DMS53 (cell line): ENCODE measurements around the gene TOR2A.
A peak's percentile ranks its signal among the peaks of the same experiment; 100 is the strongest.

Experiments used
- DNase-seq: peaks from one replicate; lab custom pipeline; 2025; lab: John Stamatoyannopoulos, UW

The TOR2A gene

DNA sequence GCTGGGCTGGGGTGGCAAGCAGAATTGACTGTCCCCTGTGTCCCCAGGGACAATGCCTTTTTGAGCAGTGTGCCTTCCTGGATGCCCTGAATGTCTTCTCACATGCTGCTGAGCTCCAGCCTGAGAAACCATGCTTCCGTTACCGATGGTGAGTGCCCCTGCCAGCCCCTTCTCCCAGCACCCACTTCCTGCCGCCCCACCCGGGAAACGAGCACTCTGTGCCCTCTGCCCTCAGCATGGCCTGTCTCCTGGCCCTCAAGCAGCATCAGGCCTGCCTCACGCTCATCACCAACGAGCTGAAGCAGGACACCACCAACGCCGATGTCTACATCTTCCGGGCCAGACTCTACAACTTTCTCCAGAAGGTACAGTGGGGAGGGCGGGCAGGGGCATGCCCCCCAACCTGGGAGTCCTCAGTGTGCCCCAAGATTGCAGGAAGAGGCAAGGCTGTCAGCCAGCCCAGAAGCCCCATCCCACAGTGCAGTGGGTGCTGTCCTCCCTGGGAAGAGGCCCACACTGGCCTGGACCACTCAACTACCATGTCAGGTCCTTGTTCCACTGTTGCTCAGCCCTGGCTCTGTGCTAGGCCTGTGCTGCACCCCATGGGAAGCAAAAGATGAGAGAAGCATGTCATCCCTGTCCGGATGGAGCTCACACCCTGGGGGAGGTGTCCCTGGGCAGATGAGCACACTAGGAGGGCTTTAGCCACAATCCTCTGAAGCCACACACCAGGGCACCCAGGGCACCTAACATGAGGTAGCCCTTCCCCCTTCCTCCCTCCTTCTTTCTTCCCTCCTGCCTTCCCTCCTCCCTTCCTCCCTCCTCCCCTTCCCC, 14.8 kb downstream of the TOR2A start:
- DNase-seq = peak; percentile 35

DNA sequence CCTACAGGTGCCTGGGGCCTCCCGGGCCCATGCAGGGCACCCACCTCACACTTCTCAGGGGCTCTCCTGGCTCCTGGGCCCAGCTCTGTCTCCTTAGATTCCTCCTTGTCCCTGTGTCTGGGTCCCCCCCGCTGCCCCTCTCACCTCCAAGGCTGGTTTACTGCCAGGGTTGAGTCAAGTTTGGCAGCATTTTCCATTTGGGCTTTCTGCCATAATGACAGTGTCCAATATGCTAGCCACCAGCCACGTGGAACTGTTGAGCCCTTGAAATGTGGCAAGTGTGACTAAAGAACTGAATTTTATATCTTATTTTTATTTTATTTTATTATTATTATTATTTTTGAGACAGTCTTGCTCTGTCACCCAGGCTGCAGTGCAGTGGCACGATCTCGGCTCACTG, 17.3 kb downstream of the TOR2A start:
- DNase-seq = no peak

DNA sequence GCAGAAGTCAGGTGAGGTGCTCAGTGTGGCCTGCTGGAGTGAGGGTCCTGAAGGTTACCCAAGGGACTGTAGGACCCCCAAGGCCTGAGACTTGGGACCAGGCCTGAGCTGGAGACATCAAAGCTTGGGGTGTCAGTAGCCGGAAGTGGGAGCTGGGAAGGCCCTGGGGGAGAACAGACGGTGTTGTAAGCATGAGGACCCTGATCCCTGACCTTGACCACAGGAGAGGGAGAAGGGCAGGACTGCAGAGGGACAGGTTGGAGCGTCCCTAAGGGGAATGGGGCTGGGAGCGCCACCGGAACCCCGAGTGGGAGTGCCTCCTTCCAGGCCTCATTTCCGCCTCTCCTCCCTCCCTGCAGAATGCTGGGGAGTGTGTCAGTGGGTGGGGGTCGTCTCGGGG, 18.7 kb downstream of the TOR2A start:
- DNase-seq = no peak

DNA sequence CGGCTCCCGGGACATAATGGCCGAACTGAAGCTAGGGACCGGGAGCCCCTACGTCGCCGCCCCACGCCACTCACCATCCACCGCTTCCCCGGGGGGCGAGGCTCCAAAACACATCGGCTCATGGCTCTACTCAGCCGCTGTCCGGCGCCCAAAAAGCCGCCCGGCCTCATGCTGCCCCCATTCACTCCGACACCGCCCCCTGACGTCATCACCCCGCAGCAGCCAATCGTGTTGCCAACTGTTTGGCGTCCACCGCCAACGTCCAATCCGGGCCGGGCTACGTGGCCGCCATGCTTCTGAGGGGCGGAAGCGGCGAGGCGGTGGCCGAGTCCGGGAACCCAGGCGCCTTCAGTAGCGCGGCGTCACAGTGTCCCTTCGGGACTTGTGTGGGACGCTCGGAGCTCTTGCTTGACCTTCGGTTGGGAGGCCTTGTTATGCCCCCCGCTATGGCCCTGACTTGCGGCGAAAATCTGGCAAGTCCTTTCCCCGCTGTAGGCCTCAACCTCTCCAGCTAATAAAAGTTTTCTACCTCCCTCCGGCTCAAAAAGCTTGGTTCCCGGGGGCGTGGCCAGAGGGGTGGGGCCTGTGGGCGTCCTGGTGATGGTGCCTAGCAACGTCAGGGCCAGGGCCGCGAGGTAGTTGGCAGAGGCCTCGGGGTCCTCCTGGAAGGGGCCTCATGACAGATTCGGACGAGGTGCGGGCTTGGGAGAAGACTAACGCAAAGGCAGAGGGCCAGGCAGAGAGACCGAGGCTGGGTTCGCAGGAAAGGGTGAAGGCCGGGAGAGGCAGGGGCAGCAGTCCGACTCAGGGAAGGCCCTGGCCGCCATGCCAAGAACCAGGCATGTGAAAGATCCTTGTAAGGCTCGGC, 19.4 kb downstream of the TOR2A start, which contains the start of the genes PTRH1 and TTC16:
PTRH1 (minus strand) TSS at position 194 of the 868 bp plus-strand sequence; CDS start at position 170, 24 bp downstream.
TTC16 (plus strand) TSS at position 610 of the 868 bp plus-strand sequence; CDS start at position 677, 67 bp downstream.
- peak; percentile 98 for DNase-seq

DNA sequence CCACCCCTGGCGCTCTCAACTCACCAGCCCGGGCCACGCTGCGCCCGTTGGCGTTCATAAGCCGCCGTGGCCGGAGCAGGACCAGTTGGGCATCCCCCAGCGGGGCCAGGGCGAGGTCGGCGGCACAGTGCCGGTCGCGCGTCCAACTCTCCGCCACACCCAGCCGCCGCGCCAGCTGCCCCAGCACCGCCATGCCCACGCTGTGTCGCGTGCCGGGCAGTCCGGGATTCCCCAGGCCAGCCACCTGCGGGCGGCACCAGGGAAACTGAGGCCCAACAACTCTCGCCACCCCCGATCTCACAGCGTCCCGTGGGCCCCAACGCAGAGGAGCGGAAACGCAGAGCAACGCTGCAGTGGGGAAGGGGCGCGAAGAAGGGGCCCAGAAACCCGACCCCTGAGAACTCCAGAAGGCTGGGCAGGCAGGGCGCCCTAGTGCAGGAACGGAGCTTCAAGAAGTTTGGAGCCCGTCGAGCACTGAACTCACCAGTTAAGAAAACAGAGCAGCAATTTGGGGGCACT, 20.1 kb downstream of the TOR2A start:
- peak; percentile 53 for DNase-seq

DNA sequence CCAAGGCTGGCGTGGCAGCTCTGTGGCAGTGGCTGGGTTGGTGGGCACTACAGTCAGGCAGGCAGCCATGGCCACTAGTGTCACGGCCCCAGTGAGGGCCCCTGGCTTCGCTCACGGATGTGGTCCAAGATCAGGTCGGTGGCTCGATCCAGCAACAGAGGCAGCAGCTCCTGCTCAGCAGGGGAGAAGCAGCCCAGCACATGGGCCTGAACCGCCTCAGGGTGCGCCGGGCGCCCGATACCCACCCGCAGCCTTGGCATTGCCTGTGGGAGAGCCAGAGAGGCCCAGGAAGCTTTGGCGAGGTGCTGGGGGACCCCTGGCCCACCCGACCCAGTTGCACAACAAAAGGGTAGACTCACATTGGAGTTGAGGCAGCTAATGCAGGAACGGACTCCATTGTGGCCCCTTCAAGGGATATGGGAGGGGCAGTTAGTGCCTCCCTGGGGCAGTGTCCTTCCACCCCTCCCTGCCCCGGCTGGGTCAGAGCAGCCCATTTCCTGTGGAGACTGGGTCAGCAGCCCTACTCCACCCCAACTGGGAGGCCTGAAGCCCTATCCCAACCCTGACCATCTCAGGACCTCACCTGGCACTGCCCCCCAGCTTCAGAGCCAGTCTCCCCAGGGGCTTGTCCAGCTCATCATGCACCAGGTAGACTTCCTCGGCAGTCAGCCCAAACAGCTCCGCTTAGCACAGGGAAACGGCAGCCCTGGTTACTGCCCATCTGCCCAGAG, 20.9 kb downstream of the TOR2A start:
- DNase-seq = peak; percentile 42

GRCh38 chr9:127712867-127713266, 22.2 kb downstream of the TOR2A start:
- no peak for DNase-seq

DNA sequence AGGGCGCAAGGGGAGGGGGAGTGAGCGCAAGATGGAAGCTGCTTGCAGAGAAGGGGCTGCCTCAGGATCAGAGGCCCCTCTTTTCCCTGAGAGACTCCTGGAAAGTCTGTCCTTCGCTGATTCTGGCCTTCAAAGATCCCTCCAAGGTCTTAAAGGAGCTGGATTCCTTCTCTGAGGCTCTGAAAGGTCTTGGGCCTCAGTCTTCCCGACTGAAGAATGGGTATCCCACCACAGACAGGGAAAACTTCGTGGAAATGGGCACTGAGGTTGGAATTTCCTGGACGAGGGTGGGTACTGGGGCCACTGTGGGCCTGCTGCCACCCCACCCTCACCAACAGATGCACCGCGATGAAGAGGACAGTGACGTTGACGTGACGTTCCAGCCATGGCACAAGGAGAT, 22.7 kb downstream of the TOR2A start:
- no peak for DNase-seq

GRCh38 chr9:127711831-127712274, 23.2 kb downstream of the TOR2A start:
- no peak for DNase-seq

- DNase-seq = no peak
These were observed 23.8 kb downstream of the TOR2A start for GRCh38 chr9:127711226-127711701.

DNA sequence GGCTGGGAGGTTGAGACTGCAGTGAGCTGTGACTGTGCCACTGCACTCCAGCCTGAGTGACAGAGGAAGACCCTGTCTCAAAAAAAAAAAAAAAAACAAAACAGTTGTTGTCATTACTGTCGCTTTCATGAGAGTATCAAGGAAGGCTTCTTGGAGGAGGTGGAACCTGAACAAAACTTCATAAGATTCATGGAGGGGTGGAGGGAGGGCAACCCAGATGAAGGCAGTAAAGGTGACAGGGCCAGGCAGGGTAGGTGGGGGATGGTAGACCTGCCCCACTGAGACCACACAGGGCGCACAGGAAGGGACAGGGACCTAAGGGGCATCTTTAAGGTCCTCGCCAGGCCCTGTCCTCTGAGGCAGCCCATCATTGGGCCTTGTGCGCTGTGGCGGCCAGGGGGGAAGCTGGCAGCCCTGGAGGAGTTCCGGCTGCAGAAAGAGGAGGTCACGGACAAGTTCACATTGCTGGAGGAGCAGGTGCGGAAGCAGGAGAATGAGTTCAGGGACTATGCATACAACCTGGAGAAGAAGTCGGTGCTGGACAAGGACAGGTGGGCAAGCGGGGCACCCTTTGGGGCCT, 24.8 kb downstream of the TOR2A start:
- no peak for DNase-seq

DNA sequence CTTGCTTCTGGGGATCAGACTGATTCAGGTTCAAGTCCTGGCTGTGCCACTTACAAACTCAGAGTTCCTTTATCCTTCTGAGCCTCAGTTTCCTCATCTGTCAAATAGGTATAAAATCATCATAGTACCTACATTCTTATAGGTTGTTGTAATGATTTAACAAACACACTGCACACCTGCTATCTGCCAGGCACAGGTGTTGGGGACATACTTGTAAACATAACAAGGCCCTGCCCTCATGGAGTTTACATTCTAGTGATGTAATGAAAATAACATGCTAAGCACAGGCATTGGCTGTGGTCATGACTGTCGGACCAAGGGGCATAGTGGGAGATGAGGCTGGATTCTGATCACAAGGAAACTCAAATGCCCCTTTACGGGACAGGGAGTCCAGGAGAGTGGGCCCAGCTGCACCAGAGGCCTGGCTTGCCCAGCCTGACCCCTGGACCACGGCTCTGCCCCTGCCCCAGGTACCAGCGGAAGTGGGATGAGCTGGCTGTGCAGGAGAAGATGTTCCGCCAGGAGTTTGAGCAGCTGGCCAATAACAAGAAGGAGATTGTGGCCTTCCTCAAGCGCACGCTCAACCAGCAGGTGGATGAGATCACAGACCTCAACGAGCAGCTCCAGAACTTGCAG, 26.0 kb downstream of the TOR2A start:
- DNase-seq = no peak

GRCh38 chr9:127707766-127708165, 27.3 kb downstream of the TOR2A start:
- DNase-seq = peak; percentile 83

DNA sequence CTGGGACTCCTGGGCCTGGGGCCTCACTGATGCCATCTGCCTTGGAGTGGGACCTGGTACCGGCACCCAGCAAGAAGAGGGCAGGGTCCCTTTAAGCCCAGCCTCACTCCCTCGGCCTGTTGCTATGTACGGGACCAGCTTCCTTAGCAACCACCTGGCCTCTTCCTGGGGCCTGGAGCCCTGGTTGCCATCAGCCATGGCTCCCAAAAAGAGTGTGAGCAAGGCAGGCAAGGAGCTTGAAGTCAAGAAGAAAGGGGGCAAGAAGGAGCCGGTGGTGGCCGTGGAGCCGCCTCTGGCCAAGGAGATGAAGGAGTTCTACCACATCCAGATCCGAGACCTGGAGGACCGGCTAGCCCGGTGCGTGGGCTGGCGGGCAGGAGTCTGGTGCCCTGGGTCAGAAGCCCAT, 28.3 kb downstream of the TOR2A start, which contains the start of gene CFAP157:
CFAP157 (plus strand) TSS at position 153 of the 406 bp plus-strand sequence; CDS start at position 197, 44 bp downstream.
- peak; percentile 76 for DNase-seq

GRCh38 chr9:127705577-127706379, 29.3 kb downstream of the TOR2A start:
- no peak for DNase-seq

DNA sequence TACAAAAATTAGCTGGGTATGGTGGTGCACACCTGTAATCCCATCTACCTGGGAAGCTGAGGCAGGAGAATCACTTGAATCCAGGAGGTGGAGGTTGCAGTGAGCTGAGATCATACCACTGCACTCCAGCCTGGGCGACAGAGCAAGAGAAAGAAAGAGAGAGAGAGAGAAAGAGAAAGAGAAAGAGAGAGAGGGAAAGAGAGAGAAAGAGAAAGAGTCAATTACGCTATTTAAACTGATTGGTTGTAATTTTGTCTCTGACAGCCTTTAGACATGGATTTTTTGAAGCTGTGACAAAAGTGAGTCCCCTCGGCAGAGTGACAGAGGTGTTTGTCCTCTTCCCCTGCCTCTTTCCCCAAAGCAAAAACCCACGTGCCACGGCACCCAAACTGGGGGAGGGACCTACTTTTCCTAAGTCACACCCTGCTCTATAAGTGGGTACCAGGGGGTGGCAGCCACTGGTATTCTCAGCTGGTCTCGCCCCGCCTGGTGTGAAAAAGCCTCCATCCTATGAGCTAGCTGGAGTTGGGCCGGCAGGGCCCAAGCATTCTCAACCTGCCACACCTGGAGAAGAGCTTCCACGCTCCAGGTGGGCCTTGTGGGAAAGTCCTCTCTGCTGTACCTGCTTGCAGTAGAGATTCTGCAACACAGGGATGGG, 31.7 kb downstream of the TOR2A start:
- no peak for DNase-seq

DNA sequence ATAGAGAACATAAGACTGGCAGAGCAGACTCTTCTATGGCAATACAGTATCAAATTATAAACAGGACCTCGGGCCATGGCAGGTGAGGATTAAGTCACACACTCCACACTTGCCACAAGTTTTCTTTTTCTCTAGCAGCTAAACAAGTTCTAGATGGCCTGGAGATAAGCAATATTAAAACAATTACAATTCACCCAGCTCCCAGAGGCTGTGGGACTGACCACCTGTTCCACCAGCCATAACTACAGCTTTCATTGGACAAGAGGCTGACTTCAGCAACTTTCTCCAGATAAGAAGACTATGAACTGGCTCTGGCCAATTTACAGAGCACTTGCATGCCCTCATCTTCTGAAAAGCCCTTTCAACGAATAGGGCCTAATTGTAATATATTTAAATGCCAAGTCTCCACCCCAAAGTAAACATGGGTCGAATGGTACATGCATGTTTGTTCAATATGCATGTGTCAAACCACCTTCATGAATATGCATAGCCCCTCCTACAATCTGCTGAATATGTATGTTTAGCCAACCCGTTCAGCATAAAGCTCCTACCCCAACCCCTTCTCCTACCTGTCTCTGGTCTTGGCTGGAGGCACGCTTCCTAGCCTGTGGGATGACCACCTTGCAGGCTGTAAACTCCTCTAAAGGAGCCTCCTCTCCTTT, 34.4 kb downstream of the TOR2A start:
- DNase-seq = no peak

DNA sequence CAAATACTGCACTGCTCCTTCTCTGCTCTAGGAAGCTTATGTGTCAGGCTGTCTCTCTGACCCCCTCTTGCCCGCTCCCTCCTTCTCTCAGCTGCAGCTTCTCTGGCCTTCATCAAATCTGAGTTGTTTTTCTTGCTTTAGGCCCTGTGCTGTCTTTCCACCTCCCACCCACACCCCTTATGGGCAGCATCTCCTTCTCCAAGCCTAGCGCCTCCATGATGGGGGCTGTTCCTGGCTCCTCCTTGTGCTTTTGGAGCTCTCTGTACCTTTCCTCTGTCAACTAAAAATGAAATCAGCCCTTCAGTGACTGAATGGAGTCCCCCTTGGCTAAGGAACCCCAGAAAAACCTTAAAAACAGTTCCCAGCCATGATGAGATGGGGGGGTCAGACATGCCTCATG, 35.0 kb downstream of the TOR2A start:
- no peak for DNase-seq
